ENCODE data around the gene ATP2B2. TPM values are rescaled to one million over a fixed set of nuclear protein-coding genes. Genes with fewer than 3 reads are reported as not detected.

Gene ATP2B2
- total RNA-seq, 1 donor from 2014 or later, result 0.42 TPM

- H3K36me3 Mint-ChIP-seq (ENCODE audit: low read depth), result peaks cover 9% of the 10 kb centered on the region
- TF ChIP-seq CTCF (conservative IDR thresholded peaks at IDR 0.05), result no peak
- H3K27ac Mint-ChIP-seq (ENCODE audit: unreplicated experiment), result no peak overlapping the region
- no peak overlapping the region for H3K4me3 Mint-ChIP-seq
- H3K4me1 Mint-ChIP-seq, result peaks cover 5% of the 10 kb centered on the region
- H3K27me3 Mint-ChIP-seq (ENCODE audit: low read depth), result no peaks in the 10 kb centered on the region
- no peaks in the 10 kb centered on the region for H3K9me3 Mint-ChIP-seq
- no peak for DNase-seq (ENCODE audit: low read depth, low spot score)
These were observed 194.8 kb downstream of the ATP2B2 start for GRCh38 chr3:10310578-10310977.

- Mint-ChIP-seq H3K27ac (ENCODE audit: unreplicated experiment) (no peak overlapping the region), H3K36me3 (ENCODE audit: low read depth) (peaks cover 9% of the 10 kb centered on the region), H3K4me1 (peaks cover 5% of the 10 kb centered on the region), H3K9me3 (no peaks in the 10 kb centered on the region), H3K27me3 (ENCODE audit: low read depth) (no peaks in the 10 kb centered on the region), H3K4me3 (no peak overlapping the region)
- no peak for DNase-seq (ENCODE audit: low read depth, low spot score)
- no peak for TF ChIP-seq CTCF (conservative IDR thresholded peaks at IDR 0.05)
These were observed 195.7 kb downstream of the ATP2B2 start for GRCh38 chr3:10309736-10310135.

- no peak overlapping the region for H3K27ac Mint-ChIP-seq (ENCODE audit: unreplicated experiment)
- peaks cover 7% of the 10 kb centered on the region for H3K36me3 Mint-ChIP-seq (ENCODE audit: low read depth)
- no peak overlapping the region for H3K4me3 Mint-ChIP-seq
- no peak for TF ChIP-seq CTCF (conservative IDR thresholded peaks at IDR 0.05)
- H3K9me3 Mint-ChIP-seq, result no peaks in the 10 kb centered on the region
- peaks cover 5% of the 10 kb centered on the region for H3K4me1 Mint-ChIP-seq
- no peaks in the 10 kb centered on the region for H3K27me3 Mint-ChIP-seq (ENCODE audit: low read depth)
- no peak for DNase-seq (ENCODE audit: low read depth, low spot score)
These were observed 196.7 kb downstream of the ATP2B2 start for GRCh38 chr3:10308678-10309077.

DNA sequence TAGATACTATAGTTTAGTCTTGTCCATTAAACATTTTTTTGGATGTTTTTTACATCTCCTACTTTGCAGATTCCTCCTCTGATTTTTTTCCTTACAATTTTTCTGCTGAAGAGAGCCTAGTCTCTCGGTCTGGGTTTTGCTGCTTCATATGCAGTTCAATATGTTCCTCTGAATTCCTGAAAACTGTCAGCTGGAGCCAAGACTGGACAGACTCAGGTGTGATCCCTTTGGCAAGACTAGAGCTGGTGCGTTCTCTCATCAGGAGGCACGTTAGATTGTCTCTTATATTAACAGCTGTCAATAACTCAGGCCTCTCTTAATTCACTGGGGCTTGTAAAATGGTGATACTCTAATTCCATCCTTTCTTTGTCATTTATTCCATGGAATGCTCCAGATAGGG, 199.2 kb downstream of the ATP2B2 start:
- peaks cover 10% of the 10 kb centered on the region for H3K36me3 Mint-ChIP-seq (ENCODE audit: low read depth)
- no peak for TF ChIP-seq CTCF (conservative IDR thresholded peaks at IDR 0.05)
- no peak overlapping the region for H3K27ac Mint-ChIP-seq (ENCODE audit: unreplicated experiment)
- no peaks in the 10 kb centered on the region for H3K9me3 Mint-ChIP-seq
- peaks cover 5% of the 10 kb centered on the region for H3K4me1 Mint-ChIP-seq
- no peaks in the 10 kb centered on the region for H3K27me3 Mint-ChIP-seq (ENCODE audit: low read depth)
- H3K4me3 Mint-ChIP-seq, result no peak overlapping the region
- no peak for DNase-seq (ENCODE audit: low read depth, low spot score)

GRCh38 chr3:10305331-10305902, 200.0 kb downstream of the ATP2B2 start:
- no peak for TF ChIP-seq CTCF (conservative IDR thresholded peaks at IDR 0.05)
- no peak overlapping the region for H3K27ac Mint-ChIP-seq (ENCODE audit: unreplicated experiment)
- DNase-seq (ENCODE audit: low read depth, low spot score), result no peak
- H3K9me3 Mint-ChIP-seq, result no peaks in the 10 kb centered on the region
- H3K27me3 Mint-ChIP-seq (ENCODE audit: low read depth), result no peaks in the 10 kb centered on the region
- no peak overlapping the region for H3K4me3 Mint-ChIP-seq
- H3K36me3 Mint-ChIP-seq (ENCODE audit: low read depth), result peaks cover 17% of the 10 kb centered on the region
- H3K4me1 Mint-ChIP-seq, result peaks cover 5% of the 10 kb centered on the region

All from neural crest cell (in vitro differentiated cells).